ENCODE results near the gene EXD3. TPM values are rescaled to one million over a fixed set of nuclear protein-coding genes. Genes with fewer than 3 reads are reported as not detected.
"Not testable (repeated sequence)": the region's sequence is repeated elsewhere in the genome, so short reads cannot be mapped to it uniquely, and the experiment has no call there.

The EXD3 gene
- total RNA-seq, 1 donor from 2014 or later, result 8.4 TPM

DNA sequence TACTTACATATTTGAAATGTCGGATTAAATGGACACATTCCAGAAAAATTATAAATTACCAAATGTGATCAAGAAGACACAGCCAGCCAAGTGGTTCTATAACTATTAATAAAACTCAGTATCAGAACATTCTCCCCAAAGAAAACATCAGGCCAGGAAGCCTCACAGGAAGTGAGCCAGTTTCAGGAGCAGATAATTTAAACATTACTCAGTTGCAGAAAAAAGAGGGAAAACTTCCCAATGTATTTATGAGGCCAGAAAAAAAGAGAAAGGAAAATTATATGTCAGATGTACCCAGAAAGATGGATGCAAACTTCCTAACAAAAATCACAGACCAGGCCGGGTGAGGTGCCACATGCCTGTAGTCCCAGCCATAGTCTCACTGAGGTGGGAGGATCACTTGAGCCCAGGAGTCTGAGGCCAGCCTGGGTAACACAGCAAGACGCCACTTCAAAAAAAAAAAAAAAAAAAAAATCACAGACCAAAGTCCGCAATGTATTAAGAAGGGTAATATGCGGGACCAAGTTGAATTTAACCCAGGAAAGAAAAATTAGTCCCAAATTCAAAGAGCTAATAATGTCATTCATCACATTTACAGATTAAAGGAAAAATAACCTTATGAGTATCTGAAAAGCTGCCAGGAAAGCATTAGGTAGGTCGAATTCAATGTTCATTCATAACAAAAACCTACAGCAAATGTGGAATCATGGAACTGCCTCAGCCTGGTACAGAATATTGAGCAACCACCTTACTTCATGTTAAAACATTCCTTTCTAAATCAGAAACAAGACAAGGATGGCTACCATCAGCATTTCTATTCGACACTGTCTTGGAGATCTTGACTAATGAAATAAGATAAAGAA is 83.7 kb downstream of the EXD3 start:
- Histone ChIP-seq H3K27ac (ENCODE audit: low read depth, low read length) (no peak overlapping the region), H3K4me3 (ENCODE audit: low read length in 3 of 3) (no peak overlapping the region), H3K27me3 (ENCODE audit: control insufficient read depth in 3 of 3, insufficient read depth in 3 of 3, low read length in 3 of 3) (no peaks in the 10 kb centered on the region), H3K36me3 (ENCODE audit: control insufficient read depth in 3 of 3, insufficient read depth in 3 of 3, low read length in 3 of 3) (peaks cover 0 to 4% (median 0%) of the 10 kb centered on the region in 3 donors), H3K9me3 (ENCODE audit: control insufficient read depth in 3 of 3, low read length in 3 of 3) (peaks cover 0 to 4% (median 0%) of the 10 kb centered on the region in 3 donors), H3K4me1 (ENCODE audit: control insufficient read depth in 3 of 3, insufficient read depth in 3 of 3, low read length in 3 of 3) (no peaks in the 10 kb centered on the region), H3K9ac (ENCODE audit: low read depth in 1 of 3, low read length in 3 of 3) (no peak overlapping the region)

DNA sequence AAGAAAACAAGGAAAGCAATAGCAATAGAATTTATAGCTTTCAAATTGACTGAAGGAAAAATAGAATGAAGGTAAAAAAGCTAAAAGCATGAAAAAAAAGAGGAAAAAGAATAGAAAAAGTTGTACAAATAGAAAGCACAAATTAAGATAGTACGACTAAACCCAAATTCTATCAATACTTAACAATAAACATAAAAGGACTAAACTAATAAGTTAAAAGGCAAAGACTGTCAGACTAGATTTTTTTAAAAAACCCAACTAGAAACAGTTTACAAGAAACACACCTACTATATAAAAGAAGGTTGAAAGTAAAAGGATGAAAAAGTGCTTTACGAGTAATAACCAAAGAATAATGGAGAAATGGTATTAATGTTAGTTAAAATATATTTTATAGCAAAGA is 86.2 kb downstream of the EXD3 start:
- H3K27me3 ChIP-seq (ENCODE audit: control insufficient read depth in 3 of 3, insufficient read depth in 3 of 3, low read length in 3 of 3), result no peaks in the 10 kb centered on the region
- H3K9me3 ChIP-seq (ENCODE audit: control insufficient read depth in 3 of 3, low read length in 3 of 3), result peaks cover 0 to 4% (median 0%) of the 10 kb centered on the region in 3 donors
- H3K36me3 ChIP-seq (ENCODE audit: control insufficient read depth in 3 of 3, insufficient read depth in 3 of 3, low read length in 3 of 3), result peaks cover 0 to 3% (median 0%) of the 10 kb centered on the region in 3 donors
- no peaks in the 10 kb centered on the region for H3K4me1 ChIP-seq (ENCODE audit: control insufficient read depth in 3 of 3, insufficient read depth in 3 of 3, low read length in 3 of 3)
- H3K4me3 ChIP-seq (ENCODE audit: low read length in 3 of 3), result no peak overlapping the region
- H3K27ac ChIP-seq (ENCODE audit: low read depth, low read length), result no peak overlapping the region
- H3K9ac ChIP-seq (ENCODE audit: low read depth in 1 of 3, low read length in 3 of 3), result no peak overlapping the region

GRCh38 chr9:137333016-137333671 is 89.8 kb downstream of the EXD3 start:
- Histone ChIP-seq H3K9ac (ENCODE audit: low read depth in 1 of 3, low read length in 3 of 3) (no peak overlapping the region), H3K36me3 (ENCODE audit: control insufficient read depth in 3 of 3, insufficient read depth in 3 of 3, low read length in 3 of 3) (peaks cover 0 to 4% (median 0%) of the 10 kb centered on the region in 3 donors), H3K9me3 (ENCODE audit: control insufficient read depth in 3 of 3, low read length in 3 of 3) (peaks cover 0 to 4% (median 0%) of the 10 kb centered on the region in 3 donors), H3K27ac (ENCODE audit: low read depth, low read length) (no peak overlapping the region), H3K4me1 (ENCODE audit: control insufficient read depth in 3 of 3, insufficient read depth in 3 of 3, low read length in 3 of 3) (no peaks in the 10 kb centered on the region), H3K27me3 (ENCODE audit: control insufficient read depth in 3 of 3, insufficient read depth in 3 of 3, low read length in 3 of 3) (no peaks in the 10 kb centered on the region), H3K4me3 (ENCODE audit: low read length in 3 of 3) (no peak overlapping the region)

DNA sequence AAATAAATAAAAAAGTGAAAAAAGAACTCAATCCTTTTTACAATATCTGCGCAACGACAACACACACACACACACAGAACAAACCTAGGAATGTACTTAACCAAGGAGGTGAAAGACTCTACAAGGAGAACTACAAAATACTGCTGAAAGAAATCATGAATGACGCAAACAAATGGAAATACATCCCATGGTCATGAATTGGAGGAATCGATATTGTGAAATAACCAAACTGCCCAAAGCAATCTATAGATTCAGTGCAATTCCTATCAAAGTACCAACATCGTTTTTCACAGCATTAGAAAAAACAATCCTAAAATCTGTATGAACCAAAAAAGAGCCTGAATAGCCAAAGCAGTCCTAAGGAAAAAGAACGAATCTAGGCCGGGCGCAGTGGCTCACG is 91.0 kb downstream of the EXD3 start:
- no peak overlapping the region for H3K9ac ChIP-seq (ENCODE audit: low read depth in 1 of 3, low read length in 3 of 3)
- H3K4me1 ChIP-seq (ENCODE audit: control insufficient read depth in 3 of 3, insufficient read depth in 3 of 3, low read length in 3 of 3), result no peaks in the 10 kb centered on the region
- H3K27me3 ChIP-seq (ENCODE audit: control insufficient read depth in 3 of 3, insufficient read depth in 3 of 3, low read length in 3 of 3), result no peaks in the 10 kb centered on the region
- no peak overlapping the region for H3K27ac ChIP-seq (ENCODE audit: low read depth, low read length)
- H3K4me3 ChIP-seq (ENCODE audit: low read length in 3 of 3), result no peak overlapping the region
- peaks cover 0 to 4% (median 0%) of the 10 kb centered on the region in 3 donors for H3K9me3 ChIP-seq (ENCODE audit: control insufficient read depth in 3 of 3, low read length in 3 of 3)
- peaks cover 0 to 4% (median 0%) of the 10 kb centered on the region in 3 donors for H3K36me3 ChIP-seq (ENCODE audit: control insufficient read depth in 3 of 3, insufficient read depth in 3 of 3, low read length in 3 of 3)

DNA sequence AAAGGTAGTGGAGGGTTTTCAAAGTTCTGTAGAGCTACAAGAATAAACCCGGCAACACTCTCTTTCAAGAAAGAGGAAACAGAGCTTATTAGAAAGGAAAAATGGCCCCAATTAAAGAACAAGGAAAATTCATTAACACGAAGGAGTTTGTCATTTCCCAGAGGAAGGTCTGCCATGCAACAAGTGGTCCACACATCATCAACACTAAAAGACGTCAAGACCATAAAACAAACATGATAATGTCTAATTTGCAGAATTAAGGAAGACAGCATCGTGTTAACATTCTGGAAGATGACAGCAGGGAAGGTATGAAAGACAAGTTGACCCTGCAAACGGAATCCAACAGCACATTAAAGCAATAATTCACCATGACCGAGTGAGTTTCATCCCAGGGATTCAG is 92.3 kb downstream of the EXD3 start:
- Histone ChIP-seq H3K9ac (ENCODE audit: low read depth in 1 of 3, low read length in 3 of 3) (no peak overlapping the region), H3K27ac (ENCODE audit: low read depth, low read length) (no peak overlapping the region), H3K4me3 (ENCODE audit: low read length in 3 of 3) (no peak overlapping the region), H3K4me1 (ENCODE audit: control insufficient read depth in 3 of 3, insufficient read depth in 3 of 3, low read length in 3 of 3) (no peaks in the 10 kb centered on the region), H3K36me3 (ENCODE audit: control insufficient read depth in 3 of 3, insufficient read depth in 3 of 3, low read length in 3 of 3) (peaks cover 0 to 2% (median 0%) of the 10 kb centered on the region in 3 donors), H3K9me3 (ENCODE audit: control insufficient read depth in 3 of 3, low read length in 3 of 3) (no peaks in the 10 kb centered on the region), H3K27me3 (ENCODE audit: control insufficient read depth in 3 of 3, insufficient read depth in 3 of 3, low read length in 3 of 3) (no peaks in the 10 kb centered on the region)

DNA sequence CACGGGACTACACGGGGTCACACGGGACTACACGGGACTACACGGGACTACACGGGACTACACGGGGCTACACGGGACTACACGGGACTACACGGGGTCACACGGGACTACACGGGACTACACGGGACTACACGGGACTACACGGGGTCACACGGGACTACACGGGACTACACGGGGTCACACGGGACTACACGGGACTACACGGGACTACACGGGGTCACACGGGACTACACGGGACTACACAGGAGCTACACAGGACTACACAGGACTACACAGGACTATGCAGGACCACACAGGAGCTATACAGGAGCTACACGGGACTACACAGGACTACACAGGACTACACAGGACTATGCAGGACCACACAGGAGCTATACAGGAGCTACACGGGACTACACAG is 93.4 kb downstream of the EXD3 start:
- H3K9ac ChIP-seq (ENCODE audit: low read depth in 1 of 3, low read length in 3 of 3); H3K9me3 ChIP-seq (ENCODE audit: control insufficient read depth in 3 of 3, low read length in 3 of 3); H3K4me1 ChIP-seq (ENCODE audit: control insufficient read depth in 3 of 3, insufficient read depth in 3 of 3, low read length in 3 of 3); H3K27ac ChIP-seq (ENCODE audit: low read depth, low read length); H3K36me3 ChIP-seq (ENCODE audit: control insufficient read depth in 3 of 3, insufficient read depth in 3 of 3, low read length in 3 of 3); H3K27me3 ChIP-seq (ENCODE audit: control insufficient read depth in 3 of 3, insufficient read depth in 3 of 3, low read length in 3 of 3); H3K4me3 ChIP-seq (ENCODE audit: low read length in 3 of 3): not testable (repeated sequence)

GRCh38 chr9:137327641-137328550 is 95.1 kb downstream of the EXD3 start:
- not testable (repeated sequence) for H3K27me3 ChIP-seq (ENCODE audit: control insufficient read depth in 3 of 3, insufficient read depth in 3 of 3, low read length in 3 of 3); H3K9ac ChIP-seq (ENCODE audit: low read depth in 1 of 3, low read length in 3 of 3); H3K9me3 ChIP-seq (ENCODE audit: control insufficient read depth in 3 of 3, low read length in 3 of 3); H3K27ac ChIP-seq (ENCODE audit: low read depth, low read length); H3K36me3 ChIP-seq (ENCODE audit: control insufficient read depth in 3 of 3, insufficient read depth in 3 of 3, low read length in 3 of 3); H3K4me3 ChIP-seq (ENCODE audit: low read length in 3 of 3); H3K4me1 ChIP-seq (ENCODE audit: control insufficient read depth in 3 of 3, insufficient read depth in 3 of 3, low read length in 3 of 3)

DNA sequence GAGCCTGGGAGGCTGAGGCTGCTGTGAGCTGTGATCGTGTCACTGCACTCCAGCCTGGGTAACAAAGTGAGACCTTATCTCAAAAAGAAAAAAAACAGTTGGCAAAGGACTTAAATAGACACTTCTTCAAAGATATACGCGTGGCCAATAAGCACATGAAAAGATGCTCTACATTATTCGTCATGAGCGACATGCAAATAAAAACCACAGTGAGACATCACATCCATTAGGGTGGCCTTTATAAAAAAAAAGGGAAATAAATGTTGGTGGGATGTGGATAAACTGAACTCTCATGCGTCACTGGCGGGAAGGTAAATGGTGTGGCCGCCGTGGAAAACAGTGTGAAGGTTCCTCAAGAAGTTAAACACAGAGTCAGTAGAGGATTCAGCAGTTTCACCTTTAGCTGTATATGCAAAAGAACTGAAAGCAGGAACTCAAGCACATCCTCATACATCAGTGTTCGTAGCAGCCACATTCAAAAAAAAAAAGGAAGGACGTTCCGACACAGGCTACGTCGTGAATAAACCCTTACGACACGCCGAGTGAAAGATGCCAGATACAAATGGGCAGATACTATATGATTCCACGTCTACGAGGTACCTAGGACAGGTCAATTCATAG is 96.4 kb downstream of the EXD3 start:
- H3K4me1 ChIP-seq (ENCODE audit: control insufficient read depth in 3 of 3, insufficient read depth in 3 of 3, low read length in 3 of 3), result no peaks in the 10 kb centered on the region
- H3K27ac ChIP-seq (ENCODE audit: low read depth, low read length), result no peak overlapping the region
- H3K27me3 ChIP-seq (ENCODE audit: control insufficient read depth in 3 of 3, insufficient read depth in 3 of 3, low read length in 3 of 3), result no peaks in the 10 kb centered on the region
- no peaks in the 10 kb centered on the region for H3K9me3 ChIP-seq (ENCODE audit: control insufficient read depth in 3 of 3, low read length in 3 of 3)
- peaks cover 0 to 2% (median 0%) of the 10 kb centered on the region in 3 donors for H3K36me3 ChIP-seq (ENCODE audit: control insufficient read depth in 3 of 3, insufficient read depth in 3 of 3, low read length in 3 of 3)
- no peak overlapping the region for H3K4me3 ChIP-seq (ENCODE audit: low read length in 3 of 3)
- no peak overlapping the region for H3K9ac ChIP-seq (ENCODE audit: low read depth in 1 of 3, low read length in 3 of 3)

GRCh38 chr9:137325799-137326198 is 97.2 kb downstream of the EXD3 start:
- H3K9ac ChIP-seq (ENCODE audit: low read depth in 1 of 3, low read length in 3 of 3), result no peak overlapping the region
- H3K36me3 ChIP-seq (ENCODE audit: control insufficient read depth in 3 of 3, insufficient read depth in 3 of 3, low read length in 3 of 3), result peaks cover 0 to 2% (median 0%) of the 10 kb centered on the region in 3 donors
- no peak overlapping the region for H3K27ac ChIP-seq (ENCODE audit: low read depth, low read length)
- H3K27me3 ChIP-seq (ENCODE audit: control insufficient read depth in 3 of 3, insufficient read depth in 3 of 3, low read length in 3 of 3), result no peaks in the 10 kb centered on the region
- no peaks in the 10 kb centered on the region for H3K9me3 ChIP-seq (ENCODE audit: control insufficient read depth in 3 of 3, low read length in 3 of 3)
- no peak overlapping the region for H3K4me3 ChIP-seq (ENCODE audit: low read length in 3 of 3)
- peaks cover 0 to 4% (median 0%) of the 10 kb centered on the region in 3 donors for H3K4me1 ChIP-seq (ENCODE audit: control insufficient read depth in 3 of 3, insufficient read depth in 3 of 3, low read length in 3 of 3)

All from skeletal muscle tissue (tissue), 4 donors.